22Rv1 (cell line): ENCODE data around the gene PIGB.
"Not testable (repeated sequence)": the region's sequence is repeated elsewhere in the genome, so short reads cannot be mapped to it uniquely, and the experiment has no call there.

Experiments
- H3K27ac ChIP-seq: fragments of 450-650 bp; 2 replicates; pipeline ENCODE4 v1.5.1; 2017
- CTCF ChIP-seq: fragments of 450-650 bp; IDR thresholded peaks from 2 replicates; pipeline ENCODE4 v1.5.1; 2017; ENCODE audit warnings: mild to moderate bottlenecking
- ZFX ChIP-seq: fragments of 450-650 bp; IDR thresholded peaks from 2 replicates; pipeline ENCODE4 v1.6.1; 2017; ENCODE audit warnings: antibody characterized with exemption, borderline replicate concordance

The PIGB gene

GRCh38 chr15:55281517-55282228 lies 37.3 kb upstream of the PIGB start:
- no peak overlapping the region for H3K27ac ChIP-seq
- TF ChIP-seq ZFX, result no peak
- no peak for TF ChIP-seq CTCF

GRCh38 chr15:55282284-55282833 lies 36.7 kb upstream of the PIGB start:
- no peak for TF ChIP-seq ZFX
- TF ChIP-seq CTCF, result no peak
- no peak overlapping the region for H3K27ac ChIP-seq

GRCh38 chr15:55283379-55284147 lies 35.5 kb upstream of the PIGB start:
- H3K27ac ChIP-seq, result no peak overlapping the region
- no peak for TF ChIP-seq ZFX
- TF ChIP-seq CTCF, result no peak

- no peak overlapping the region for H3K27ac ChIP-seq
- TF ChIP-seq CTCF, result no peak
- no peak for TF ChIP-seq ZFX
Observed at GRCh38 chr15:55284426-55284825, 34.6 kb upstream of the PIGB start.

GRCh38 chr15:55286442-55287189 lies 32.4 kb upstream of the PIGB start:
- not testable (repeated sequence) for H3K27ac ChIP-seq

- no peak for TF ChIP-seq CTCF
- TF ChIP-seq ZFX, result no peak
- no peak overlapping the region for H3K27ac ChIP-seq
Observed at GRCh38 chr15:55288006-55288717, 30.9 kb upstream of the PIGB start.

- peak overlapping the region; percentile 69 for H3K27ac ChIP-seq
- TF ChIP-seq ZFX (no peak), CTCF (no peak)
Observed at GRCh38 chr15:55289011-55289745, 29.8 kb upstream of the PIGB start.
